Measurements from ENCODE around the gene SP3. TPM values are rescaled to one million over a fixed set of nuclear protein-coding genes. Genes with fewer than 3 reads are reported as not detected.
A peak's percentile ranks its signal among the peaks of the same experiment; 100 is the strongest.

Gene SP3
- total RNA-seq, 1 experiment from 2014 or later: 84.5 TPM

- no TSS peak for BruUV-seq (replicated peaks)
- TF ChIP-seq CTCF (conservative IDR thresholded peaks at IDR 0.05; ENCODE audit: low read depth, low read length) (no peak), EZH2 (IDR thresholded peaks at IDR 0.05; ENCODE audit: borderline replicate concordance, low read depth, low read length, poor library complexity, severe bottlenecking) (no peak)
- Histone ChIP-seq H3K36me3 (ENCODE audit: insufficient read depth, low read length, poor library complexity, severe bottlenecking) (no peaks in the 10 kb centered on the region), H3K27ac (ENCODE audit: low read depth, low read length, poor library complexity, severe bottlenecking) (no peak overlapping the region), H3K27me3 (replicated peaks; ENCODE audit: insufficient read depth, low read depth, low read length, poor library complexity) (no peaks in the 10 kb centered on the region), H3K4me1 (ENCODE audit: insufficient read depth, low read length, poor library complexity, severe bottlenecking) (no peaks in the 10 kb centered on the region), H3K9me3 (ENCODE audit: low read depth, low read length, poor library complexity, severe bottlenecking) (no peaks in the 10 kb centered on the region), H3K4me3 (ENCODE audit: low read depth, low read length, poor library complexity, severe bottlenecking) (no peak overlapping the region)
- intact Hi-C loops (cut with micrococcal nuclease; ENCODE audit: unreplicated experiment): no loop called here
- POLR2A ChIA-PET (ENCODE audit: low non-redundant PET): no interaction called here
- no peak for DNase-seq (ENCODE audit: low spot score)
- CTCF ChIA-PET: no interaction called here
These were observed 96.8 kb downstream of the SP3 start for GRCh38 chr2:173868406-173868805.

GRCh38 chr2:173866874-173867618 lies 98.1 kb downstream of the SP3 start:
- intact Hi-C loops (cut with micrococcal nuclease; ENCODE audit: unreplicated experiment): no loop called here
- no peaks in the 10 kb centered on the region for H3K36me3 ChIP-seq (ENCODE audit: insufficient read depth, low read length, poor library complexity, severe bottlenecking)
- H3K27me3 ChIP-seq (replicated peaks; ENCODE audit: insufficient read depth, low read depth, low read length, poor library complexity): no peaks in the 10 kb centered on the region
- H3K4me1 ChIP-seq (ENCODE audit: insufficient read depth, low read length, poor library complexity, severe bottlenecking): no peaks in the 10 kb centered on the region
- DNase-seq (ENCODE audit: low spot score): peak; percentile 22
- ChIA-PET POLR2A (ENCODE audit: low non-redundant PET) (no interaction called here), CTCF (no interaction called here)
- H3K27ac ChIP-seq (ENCODE audit: low read depth, low read length, poor library complexity, severe bottlenecking): no peak overlapping the region
- H3K9me3 ChIP-seq (ENCODE audit: low read depth, low read length, poor library complexity, severe bottlenecking): no peaks in the 10 kb centered on the region
- BruUV-seq (replicated peaks): no TSS peak
- TF ChIP-seq CTCF (conservative IDR thresholded peaks at IDR 0.05; ENCODE audit: low read depth, low read length) (no peak), EZH2 (IDR thresholded peaks at IDR 0.05; ENCODE audit: borderline replicate concordance, low read depth, low read length, poor library complexity, severe bottlenecking) (no peak)
- H3K4me3 ChIP-seq (ENCODE audit: low read depth, low read length, poor library complexity, severe bottlenecking): no peak overlapping the region

- intact Hi-C loops (cut with micrococcal nuclease; ENCODE audit: unreplicated experiment): no loop called here
- POLR2A ChIA-PET (ENCODE audit: low non-redundant PET): no interaction called here
- CTCF ChIA-PET: no interaction called here
These were observed 99.0 kb downstream of the SP3 start for GRCh38 chr2:173865971-173866873.

More at GRCh38 chr2:173865971-173866873, 99.0 kb downstream of the SP3 start:
- Histone ChIP-seq H3K27me3 (replicated peaks; ENCODE audit: insufficient read depth, low read depth, low read length, poor library complexity) (no peaks in the 10 kb centered on the region), H3K9me3 (ENCODE audit: low read depth, low read length, poor library complexity, severe bottlenecking) (no peaks in the 10 kb centered on the region), H3K36me3 (ENCODE audit: insufficient read depth, low read length, poor library complexity, severe bottlenecking) (no peaks in the 10 kb centered on the region), H3K27ac (ENCODE audit: low read depth, low read length, poor library complexity, severe bottlenecking) (no peak overlapping the region), H3K4me3 (ENCODE audit: low read depth, low read length, poor library complexity, severe bottlenecking) (no peak overlapping the region), H3K4me1 (ENCODE audit: insufficient read depth, low read length, poor library complexity, severe bottlenecking) (no peaks in the 10 kb centered on the region)
- no peak for TF ChIP-seq EZH2 (IDR thresholded peaks at IDR 0.05; ENCODE audit: borderline replicate concordance, low read depth, low read length, poor library complexity, severe bottlenecking)
- TF ChIP-seq CTCF (conservative IDR thresholded peaks at IDR 0.05; ENCODE audit: low read depth, low read length): no peak
- DNase-seq (ENCODE audit: low spot score): no peak
- no TSS peak for BruUV-seq (replicated peaks)

All from A673 (cell line).